ENCODE data around the gene MED27.

MED27 gene

GRCh38 chr9:132043708-132044107 is 36.0 kb downstream of the MED27 start:
- DNase-seq (ENCODE audit: low spot score) = no peak

- peak; percentile 97 for DNase-seq (ENCODE audit: low spot score)
Observed at GRCh38 chr9:132042324-132042723, 37.3 kb downstream of the MED27 start.

GRCh38 chr9:132041798-132042197 is 37.9 kb downstream of the MED27 start:
- no peak for DNase-seq (ENCODE audit: low spot score)

- DNase-seq (ENCODE audit: low spot score) = no peak
Observed at GRCh38 chr9:132040808-132041207, 38.9 kb downstream of the MED27 start.

- DNase-seq (ENCODE audit: low spot score) = no peak
Observed at GRCh38 chr9:132040246-132040645, 39.4 kb downstream of the MED27 start.

- DNase-seq (ENCODE audit: low spot score) = no peak
Observed at GRCh38 chr9:132039284-132039683, 40.4 kb downstream of the MED27 start.

GRCh38 chr9:132037458-132037857 is 42.2 kb downstream of the MED27 start:
- no peak for DNase-seq (ENCODE audit: low spot score)

- DNase-seq (ENCODE audit: low spot score) = no peak
Observed at GRCh38 chr9:132036521-132036920, 43.1 kb downstream of the MED27 start.

GRCh38 chr9:132035679-132036078 is 44.0 kb downstream of the MED27 start:
- no peak for DNase-seq (ENCODE audit: low spot score)

GRCh38 chr9:132032238-132032950 is 47.3 kb downstream of the MED27 start:
- DNase-seq (ENCODE audit: low spot score) = no peak

GRCh38 chr9:132031467-132032237 is 48.0 kb downstream of the MED27 start:
- DNase-seq (ENCODE audit: low spot score) = no peak

GRCh38 chr9:132030626-132031325 is 48.9 kb downstream of the MED27 start:
- no peak for DNase-seq (ENCODE audit: low spot score)

- no peak for DNase-seq (ENCODE audit: low spot score)
Observed at GRCh38 chr9:132027752-132028663, 51.7 kb downstream of the MED27 start.

GRCh38 chr9:132026932-132027585 is 52.6 kb downstream of the MED27 start:
- DNase-seq (ENCODE audit: low spot score) = no peak

GRCh38 chr9:132025766-132026165 is 53.9 kb downstream of the MED27 start:
- no peak for DNase-seq (ENCODE audit: low spot score)

GRCh38 chr9:132024589-132024988 is 55.1 kb downstream of the MED27 start:
- DNase-seq (ENCODE audit: low spot score) = no peak

- DNase-seq (ENCODE audit: low spot score) = no peak
Observed at GRCh38 chr9:132023419-132024180, 56.1 kb downstream of the MED27 start.

GRCh38 chr9:132020820-132021510 is 58.7 kb downstream of the MED27 start:
- no peak for DNase-seq (ENCODE audit: low spot score)

- no peak for DNase-seq (ENCODE audit: low spot score)
Observed at GRCh38 chr9:132020272-132020671, 59.4 kb downstream of the MED27 start.

- DNase-seq (ENCODE audit: low spot score) = no peak
Observed at GRCh38 chr9:132019702-132020101, 60.0 kb downstream of the MED27 start.

All from RKO (cell line).